Measurements from ENCODE around the gene CDHR3.

DNA sequence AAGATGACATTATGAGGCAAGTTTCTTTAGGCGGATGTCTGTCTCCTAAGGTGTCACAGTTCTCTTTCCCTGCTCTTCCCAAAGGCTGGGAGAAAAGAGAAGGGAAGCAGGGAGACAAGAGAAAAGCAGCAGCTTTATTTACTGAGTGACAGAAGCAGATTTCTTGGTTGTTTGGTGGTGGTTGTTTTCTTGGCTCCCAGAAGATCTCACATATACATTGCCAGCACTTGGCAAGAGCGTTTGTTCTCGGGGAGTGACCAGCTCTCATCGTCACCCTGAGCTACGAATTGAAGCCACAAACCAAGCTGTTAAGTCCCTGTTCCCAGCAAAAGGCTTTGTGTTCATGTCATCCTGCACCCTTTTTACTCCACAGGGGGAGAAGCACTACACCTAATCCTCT lies 11.4 kb downstream of the CDHR3 start:
- TF ChIP-seq ZNF416 (tag by site-specific recombination; IDR thresholded peaks at IDR 0.05): no peak
- TF ChIP-seq ZNF394 (tag by site-specific recombination; IDR thresholded peaks at IDR 0.05; ENCODE audit: borderline replicate concordance): no peak
- no peak for TF ChIP-seq ZSCAN30 (tag by site-specific recombination; IDR thresholded peaks at IDR 0.05)

All from HEK293 (cell line).